Left lung (tissue), 10 donors: ENCODE results near the gene AGPAT3. TPM values are rescaled to one million over a fixed set of nuclear protein-coding genes. Genes with fewer than 3 reads are reported as not detected.
A peak's percentile ranks its signal among the peaks of the same experiment; 100 is the strongest.

ENCODE experiments used
- ATAC-seq: fragments of 200-7000 bp; cut with Tn5 transposase; one replicate; pipeline ENCODE4 v1.9.1; 2020; ENCODE audit warnings: moderate library complexity
- DNase-seq, 4 donors: peaks; one replicate each; pipeline ENCODE4 v3.0.0-alpha.2; 2013 to 2020
- H3K27ac ChIP-seq, 2 donors: fragments of 200-600 bp; sonication (generic) in 1 of 2; one replicate each; pipeline versions ENCODE4 v1.5.0 to v1.8.0; 2020 to 2021
- H3K27me3 ChIP-seq, 2 donors: fragments of 200-600 bp; sonication (generic) in 1 of 2; one replicate each; pipeline versions ENCODE4 v1.5.0 to v1.8.0; 2020 to 2021
- H3K36me3 ChIP-seq, 2 donors: fragments of 200-600 bp; sonication (generic) in 1 of 2; one replicate each; pipeline versions ENCODE4 v1.5.0 to v1.8.0; 2020 to 2021
- H3K4me1 ChIP-seq, 2 donors: fragments of 200-600 bp; one replicate each; pipeline ENCODE4 v1.8.0; 2021
- H3K4me3 ChIP-seq, 2 donors: fragments of 200-600 bp; sonication (generic) in 1 of 2; one replicate each; pipeline versions ENCODE4 v1.5.0 to v1.8.0; 2020 to 2021; ENCODE audit warnings: mild to moderate bottlenecking in 1 of 2
- H3K9me3 ChIP-seq, 2 donors: fragments of 200-600 bp; sonication (generic) in 1 of 2; one replicate each; pipeline versions ENCODE4 v1.5.0 to v1.8.0; 2020 to 2021
- CTCF ChIP-seq, 2 donors: fragments of 200-600 bp; sonication (generic) in 1 of 2; IDR thresholded peaks; one replicate each; pipeline versions ENCODE4 v1.5.0 to v1.8.0; 2021; ENCODE audit warnings: antibody characterized with exemption in 2 of 2
- intact Hi-C, 2 donors: fragments of 100-400 bp; cut with DNase I; formaldehyde crosslinking; loops; one replicate each; pipeline versions ENCODE4 v1.11.2 to v1.14.2; 2022
- polyA plus RNA-seq, 6 donors: library from polyadenylated mRNA; unstranded; fragments of 120-200 nt; gene quantifications; one replicate each; pipeline ENCODE4 v1.2.1, GENCODE V29; 2013; ENCODE audit not compliant: insufficient read length in 6 of 6
- total RNA-seq, 2 donors: library from RNA; stranded (reverse); fragmentation: NEBNext Ultra II Directional; extraction: Animal tissue kit (Norgen Biotek cat#: 25700); gene quantifications; one replicate each; pipeline ENCODE4 v1.2.1, GENCODE V29; 2021
- donor health status: DM: no; HTN: yes; CAD: no.
- donor health status: DM: no; HTN: no; CAD: no.

Gene AGPAT3
- total and polyA plus RNA-seq, 8 donors, result 37.4 to 111 (median 42.8) TPM

- TF ChIP-seq CTCF (IDR thresholded peaks at IDR 0.05), result no peak
- intact Hi-C loops, result no loop called here
- Histone ChIP-seq H3K4me1 (peaks cover 0 to 20% of the 10 kb centered on the region in 2 donors), H3K4me3 (no peak overlapping the region), H3K27ac (peak overlapping the region; percentile 13 to 19), H3K9me3 (no peaks in the 10 kb centered on the region), H3K36me3 (peaks cover 0 to 15% of the 10 kb centered on the region in 2 donors), H3K27me3 (no peaks in the 10 kb centered on the region)
- DNase-seq (peak in 1 of 4 donors; percentile 70), ATAC-seq (peak; percentile 1)
These were observed 71.4 kb downstream of the AGPAT3 start for GRCh38 chr21:43936247-43936967.

DNA sequence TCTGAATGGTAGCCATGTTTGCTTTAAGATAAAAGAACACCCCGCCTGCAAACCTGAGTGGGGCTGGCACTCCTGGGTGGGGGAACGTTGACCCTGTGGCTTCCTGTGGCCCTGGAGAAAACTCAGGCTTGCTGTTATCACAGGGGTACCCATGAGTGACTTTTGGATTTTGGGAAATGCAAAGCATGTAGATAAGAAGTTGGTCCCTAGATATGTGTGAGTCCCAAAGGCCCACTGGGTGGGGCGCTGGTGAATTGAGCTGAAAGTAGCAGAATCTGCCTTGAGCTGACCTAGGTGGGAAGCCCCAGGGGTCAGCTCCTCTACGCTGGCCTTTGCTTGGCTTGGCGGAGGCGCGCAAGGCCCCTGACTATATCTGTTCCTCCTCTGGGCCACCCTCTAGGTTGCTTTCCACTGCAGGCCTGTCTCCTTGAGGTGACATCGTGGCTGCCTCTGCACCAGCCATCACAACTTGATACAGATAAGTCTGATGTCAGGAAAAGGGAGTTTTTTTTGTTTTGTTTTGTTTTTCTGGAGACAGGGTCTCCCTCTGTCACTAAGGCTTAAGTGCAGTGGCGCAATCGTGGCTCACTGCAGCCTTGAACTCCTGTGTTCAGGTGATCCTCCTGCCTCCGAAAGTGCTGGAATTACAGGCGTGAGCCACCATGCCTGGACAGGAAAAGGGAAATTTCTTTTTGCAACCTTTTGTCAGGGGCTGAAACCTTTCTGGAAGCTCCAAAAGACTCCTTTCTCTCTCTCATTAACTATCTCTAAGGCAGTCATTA, 72.2 kb downstream of the AGPAT3 start:
- peaks cover 0 to 21% of the 10 kb centered on the region in 2 donors for H3K36me3 ChIP-seq
- intact Hi-C loops, result no loop called here
- TF ChIP-seq CTCF (IDR thresholded peaks at IDR 0.05), result no peak
- H3K27me3 ChIP-seq, result no peaks in the 10 kb centered on the region
- H3K9me3 ChIP-seq, result no peaks in the 10 kb centered on the region
- ATAC-seq (no peak), DNase-seq (peak in 1 of 4 donors; percentile 47)
- peak overlapping the region in 1 of 2 donors; percentile 13 for H3K27ac ChIP-seq
- peaks cover 0 to 20% of the 10 kb centered on the region in 2 donors for H3K4me1 ChIP-seq
- no peak overlapping the region for H3K4me3 ChIP-seq

- peaks cover 0 to 20% of the 10 kb centered on the region in 2 donors for H3K4me1 ChIP-seq
- ATAC-seq (no peak), DNase-seq (no peak)
- no peak overlapping the region for H3K27ac ChIP-seq
- intact Hi-C loops, result no loop called here
- no peak overlapping the region for H3K4me3 ChIP-seq
- peaks cover 0 to 25% of the 10 kb centered on the region in 2 donors for H3K36me3 ChIP-seq
- no peaks in the 10 kb centered on the region for H3K9me3 ChIP-seq
- H3K27me3 ChIP-seq, result no peaks in the 10 kb centered on the region
- no peak for TF ChIP-seq CTCF (IDR thresholded peaks at IDR 0.05)
These were observed 72.9 kb downstream of the AGPAT3 start for GRCh38 chr21:43937891-43938309.

DNA sequence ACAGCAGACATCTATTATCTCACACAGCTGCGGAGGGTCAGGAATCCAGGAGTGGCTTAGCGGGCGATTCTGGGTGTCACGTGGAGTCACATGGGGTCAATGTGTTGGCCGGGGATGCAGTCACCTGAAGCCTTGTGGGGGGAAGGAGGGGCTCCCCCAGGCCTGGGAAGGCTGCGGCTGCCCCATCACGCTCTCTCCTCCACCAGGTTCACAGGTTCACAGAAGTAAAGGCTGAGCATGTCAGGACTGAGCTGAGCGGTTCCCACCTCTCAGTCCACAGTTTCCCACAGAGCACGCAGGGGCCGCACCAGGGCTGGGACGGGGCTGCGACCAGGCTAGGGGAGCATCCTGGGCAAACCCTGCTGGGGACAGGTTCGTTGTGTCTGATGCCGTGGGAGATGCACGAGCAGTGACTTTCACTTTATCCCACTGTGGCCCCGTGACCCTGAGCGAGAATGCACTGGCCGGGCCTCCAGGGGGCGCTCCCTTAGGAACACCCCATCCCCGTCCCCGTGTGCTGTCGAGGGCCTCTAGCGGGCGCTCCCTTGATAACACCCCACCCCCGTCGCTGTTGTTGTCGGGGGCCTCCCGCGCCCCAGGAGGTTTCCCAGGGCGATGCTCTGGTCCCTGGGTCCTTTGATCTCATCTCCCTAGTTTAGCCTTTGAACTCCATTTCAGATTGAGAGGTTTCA, 73.9 kb downstream of the AGPAT3 start:
- ATAC-seq (peak; percentile 95), DNase-seq (peak; percentile 24 to 93 (median 71))
- intact Hi-C loops, result no loop called here
- Histone ChIP-seq H3K27ac (no peak overlapping the region), H3K36me3 (peaks cover 0 to 25% of the 10 kb centered on the region in 2 donors), H3K27me3 (no peaks in the 10 kb centered on the region), H3K4me3 (peak overlapping the region in 1 of 2 donors; percentile 33), H3K4me1 (peaks cover 0 to 20% of the 10 kb centered on the region in 2 donors), H3K9me3 (no peaks in the 10 kb centered on the region)
- TF ChIP-seq CTCF (IDR thresholded peaks at IDR 0.05), result peak; percentile 88 to 92
